Lung (tissue), 12 donors: ENCODE results near the gene FBXL19. TPM values are rescaled to one million over a fixed set of nuclear protein-coding genes. Genes with fewer than 3 reads are reported as not detected.

Source experiments
- ATAC-seq: fragments of 200-7000 bp; cut with Tn5 transposase; one replicate; pipeline ENCODE4 v1.9.1; 2020; ENCODE audit warnings: moderate number of reproducible peaks; ENCODE audit not compliant: insufficient read depth, low FRiP score
- DNase-seq, 3 donors: peaks; one replicate each; pipeline ENCODE4 v3.0.0-alpha.2; 2013 to 2017
- H3K27ac ChIP-seq, 2 donors: one replicate each; pipeline ENCODE4 v1.5.1; 2013; ENCODE audit warnings: mild to moderate bottlenecking in 2 of 2, moderate library complexity in 2 of 2, control low read depth in 1 of 2, inconsistent platforms in 1 of 2, low read depth in 1 of 2, low read length in 1 of 2
- H3K27me3 ChIP-seq, 3 donors: one replicate each; pipeline ENCODE4 v1.5.1; 2013; ENCODE audit warnings: low read length in 2 of 3; ENCODE audit not compliant: control insufficient read depth in 3 of 3, insufficient read depth in 3 of 3
- H3K36me3 ChIP-seq, 4 donors: one replicate each; pipeline ENCODE4 v1.5.1; 2013; ENCODE audit warnings: low read length in 4 of 4, mild to moderate bottlenecking in 1 of 4, moderate library complexity in 1 of 4; ENCODE audit not compliant: control insufficient read depth in 4 of 4, insufficient read depth in 4 of 4
- H3K4me1 ChIP-seq, 5 donors: one replicate each; pipeline ENCODE4 v1.5.1; 2013; ENCODE audit warnings: low read length in 5 of 5, mild to moderate bottlenecking in 2 of 5, moderate library complexity in 1 of 5; ENCODE audit not compliant: control insufficient read depth in 5 of 5, insufficient read depth in 5 of 5
- H3K4me3 ChIP-seq: one replicate; pipeline ENCODE4 v1.5.1; 2013; ENCODE audit warnings: mild to moderate bottlenecking, control low read depth, moderate library complexity
- H3K9ac ChIP-seq, 2 donors: one replicate each; pipeline ENCODE4 v1.5.1; 2013; ENCODE audit warnings: low read length in 2 of 2, control low read depth in 1 of 2; ENCODE audit not compliant: insufficient read depth in 1 of 2
- H3K9me3 ChIP-seq, 4 donors: one replicate each; pipeline ENCODE4 v1.5.1; 2013; ENCODE audit warnings: low read length in 3 of 4, mild to moderate bottlenecking in 1 of 4, moderate library complexity in 1 of 4; ENCODE audit not compliant: control insufficient read depth in 4 of 4, insufficient read depth in 3 of 4
- CTCF ChIP-seq: IDR thresholded peaks from 2 replicates; pipeline ENCODE4 v1.5.1; 2012; ENCODE audit warnings: mild to moderate bottlenecking; ENCODE audit errors: control extremely low read depth, extremely low read depth
- WGBS, 2 donors: extraction: QIAGEN DNeasy Blood & Tissue Kit; methylation state at CpG; one replicate each; pipeline ENCODE4 v1.1.7; 2013; 5-methylcytosine and 5-hydroxymethylcytosine counted together
- polyA plus RNA-seq, 2 donors: library from polyadenylated mRNA; stranded (reverse); fragments of 200-250 nt; gene quantifications; one replicate each; pipeline ENCODE4 v1.2.1, GENCODE V29; 2013
- total RNA-seq, 2 donors: library from RNA; depleted of rRNA in 1 of 2; stranded (reverse); fragments of >200 nt in 1 of 2; gene quantifications; one replicate each; pipeline ENCODE4 v1.2.1, GENCODE V29; 2014 to 2021
- donor health status: control.
- donor health status: control.
- donor health status: Bipolar disorder and iron deficiency.
- donor health status: healthy.
- donor health status: DM: yes; HTN: yes; CAD: no.

FBXL19 gene
- total and polyA plus RNA-seq, 4 donors: 10.3 to 17.3 (median 13.2) TPM

GRCh38 chr16:30990105-30990504, 66.7 kb downstream of the FBXL19 start:
- ATAC-seq: no peak
- no peak for TF ChIP-seq CTCF

GRCh38 chr16:30991052-30991451, 67.7 kb downstream of the FBXL19 start:
- Histone ChIP-seq H3K27ac (no peak overlapping the region), H3K27me3 (peaks cover 0 to 6% (median under 1%) of the 10 kb centered on the region in 3 donors), H3K9ac (no peak overlapping the region), H3K4me3 (no peak overlapping the region), H3K9me3 (no peaks in the 10 kb centered on the region), H3K4me1 (peaks cover 0 to under 1% (median 0%) of the 10 kb centered on the region in 5 donors), H3K36me3 (peaks cover 0 to 2% (median 0%) of the 10 kb centered on the region in 4 donors)
- 78 to 87% methylated on average over 8 of the region's 8 CpGs for WGBS, 2 donors
- no peak for ATAC-seq
- TF ChIP-seq CTCF: no peak
- no peak for DNase-seq

More at GRCh38 chr16:30990105-30990504, 66.7 kb downstream of the FBXL19 start:
- no peak overlapping the region for H3K4me3 ChIP-seq
- H3K36me3 ChIP-seq: peaks cover 0 to 2% (median 0%) of the 10 kb centered on the region in 4 donors
- peaks cover 0 to 8% (median 0%) of the 10 kb centered on the region in 5 donors for H3K4me1 ChIP-seq
- no peak overlapping the region for H3K9ac ChIP-seq
- peaks cover 0 to 4% (median 0%) of the 10 kb centered on the region in 3 donors for H3K27me3 ChIP-seq
- DNase-seq: no peak
- WGBS, 2 donors: 79 to 81% methylated on average over 12 of the region's 12 CpGs
- no peak overlapping the region for H3K27ac ChIP-seq
- H3K9me3 ChIP-seq: no peaks in the 10 kb centered on the region

GRCh38 chr16:30992276-30992780, 69.0 kb downstream of the FBXL19 start:
- no peak overlapping the region for H3K27ac ChIP-seq
- DNase-seq (no peak), ATAC-seq (no peak)
- H3K4me1 ChIP-seq: peaks cover 0 to 5% (median under 1%) of the 10 kb centered on the region in 5 donors
- no peak for TF ChIP-seq CTCF
- H3K9me3 ChIP-seq: no peaks in the 10 kb centered on the region
- 81 to 83% methylated on average over 21 of the region's 21 CpGs for WGBS, 2 donors
- no peaks in the 10 kb centered on the region for H3K36me3 ChIP-seq
- H3K27me3 ChIP-seq: peaks cover 0 to 16% (median 6%) of the 10 kb centered on the region in 3 donors
- H3K9ac ChIP-seq: no peak overlapping the region
- no peak overlapping the region for H3K4me3 ChIP-seq
